ENCODE measurements around the gene EIF1.

DNA sequence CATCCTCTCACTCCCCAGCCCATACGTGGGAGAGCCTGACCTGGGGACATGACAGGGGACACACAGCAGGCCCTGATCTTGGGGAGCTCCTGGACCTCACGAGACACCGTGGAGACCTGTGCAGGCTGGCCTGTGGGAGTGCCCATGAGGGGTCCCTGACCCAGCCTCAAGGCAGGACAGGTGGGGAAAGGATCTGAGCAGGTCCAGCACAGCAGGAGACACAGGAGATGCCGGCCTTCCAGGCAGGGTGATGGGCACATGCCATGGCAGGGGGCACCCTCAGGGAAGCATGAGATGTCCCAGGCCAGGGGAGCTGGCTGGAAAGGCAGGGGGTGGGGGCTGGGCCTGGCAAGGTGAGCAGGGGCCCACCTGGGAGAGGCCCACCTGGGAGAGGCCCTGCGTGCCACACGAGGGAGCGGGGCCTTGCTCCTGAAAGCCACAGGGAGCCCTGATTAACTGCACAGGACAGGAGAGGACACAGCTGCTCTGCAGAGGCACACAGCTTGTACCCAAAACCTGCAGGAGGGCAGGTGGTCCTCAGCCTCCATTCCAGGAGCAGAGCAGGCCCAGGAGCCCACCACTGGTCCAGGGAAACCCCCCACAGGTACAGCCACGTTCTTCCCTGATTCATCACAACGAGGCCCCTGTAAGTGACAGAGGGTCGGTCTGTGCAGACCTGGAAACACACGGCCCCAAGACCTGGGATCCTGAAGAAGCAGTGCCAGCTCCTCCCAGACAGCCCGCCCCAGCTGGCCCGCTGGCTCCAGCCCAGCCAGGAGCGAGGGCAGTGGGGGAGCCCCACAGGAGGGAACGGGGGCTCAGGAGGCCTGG is 37.7 kb upstream of the EIF1 start:
- TF ChIP-seq, protein P1, sequence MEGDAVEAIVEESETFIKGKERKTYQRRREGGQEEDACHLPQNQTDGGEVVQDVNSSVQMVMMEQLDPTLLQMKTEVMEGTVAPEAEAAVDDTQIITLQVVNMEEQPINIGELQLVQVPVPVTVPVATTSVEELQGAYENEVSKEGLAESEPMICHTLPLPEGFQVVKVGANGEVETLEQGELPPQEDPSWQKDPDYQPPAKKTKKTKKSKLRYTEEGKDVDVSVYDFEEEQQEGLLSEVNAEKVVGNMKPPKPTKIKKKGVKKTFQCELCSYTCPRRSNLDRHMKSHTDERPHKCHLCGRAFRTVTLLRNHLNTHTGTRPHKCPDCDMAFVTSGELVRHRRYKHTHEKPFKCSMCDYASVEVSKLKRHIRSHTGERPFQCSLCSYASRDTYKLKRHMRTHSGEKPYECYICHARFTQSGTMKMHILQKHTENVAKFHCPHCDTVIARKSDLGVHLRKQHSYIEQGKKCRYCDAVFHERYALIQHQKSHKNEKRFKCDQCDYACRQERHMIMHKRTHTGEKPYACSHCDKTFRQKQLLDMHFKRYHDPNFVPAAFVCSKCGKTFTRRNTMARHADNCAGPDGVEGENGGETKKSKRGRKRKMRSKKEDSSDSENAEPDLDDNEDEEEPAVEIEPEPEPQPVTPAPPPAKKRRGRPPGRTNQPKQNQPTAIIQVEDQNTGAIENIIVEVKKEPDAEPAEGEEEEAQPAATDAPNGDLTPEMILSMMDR (conservative IDR thresholded peaks at IDR 0.05; ENCODE audit: low read depth in 2 of 2) = no peak
- no peak for TF ChIP-seq CREB1 (CRISPR knock-in tag; IDR thresholded peaks at IDR 0.05; ENCODE audit: low read depth)
- TF ChIP-seq, protein P2, sequence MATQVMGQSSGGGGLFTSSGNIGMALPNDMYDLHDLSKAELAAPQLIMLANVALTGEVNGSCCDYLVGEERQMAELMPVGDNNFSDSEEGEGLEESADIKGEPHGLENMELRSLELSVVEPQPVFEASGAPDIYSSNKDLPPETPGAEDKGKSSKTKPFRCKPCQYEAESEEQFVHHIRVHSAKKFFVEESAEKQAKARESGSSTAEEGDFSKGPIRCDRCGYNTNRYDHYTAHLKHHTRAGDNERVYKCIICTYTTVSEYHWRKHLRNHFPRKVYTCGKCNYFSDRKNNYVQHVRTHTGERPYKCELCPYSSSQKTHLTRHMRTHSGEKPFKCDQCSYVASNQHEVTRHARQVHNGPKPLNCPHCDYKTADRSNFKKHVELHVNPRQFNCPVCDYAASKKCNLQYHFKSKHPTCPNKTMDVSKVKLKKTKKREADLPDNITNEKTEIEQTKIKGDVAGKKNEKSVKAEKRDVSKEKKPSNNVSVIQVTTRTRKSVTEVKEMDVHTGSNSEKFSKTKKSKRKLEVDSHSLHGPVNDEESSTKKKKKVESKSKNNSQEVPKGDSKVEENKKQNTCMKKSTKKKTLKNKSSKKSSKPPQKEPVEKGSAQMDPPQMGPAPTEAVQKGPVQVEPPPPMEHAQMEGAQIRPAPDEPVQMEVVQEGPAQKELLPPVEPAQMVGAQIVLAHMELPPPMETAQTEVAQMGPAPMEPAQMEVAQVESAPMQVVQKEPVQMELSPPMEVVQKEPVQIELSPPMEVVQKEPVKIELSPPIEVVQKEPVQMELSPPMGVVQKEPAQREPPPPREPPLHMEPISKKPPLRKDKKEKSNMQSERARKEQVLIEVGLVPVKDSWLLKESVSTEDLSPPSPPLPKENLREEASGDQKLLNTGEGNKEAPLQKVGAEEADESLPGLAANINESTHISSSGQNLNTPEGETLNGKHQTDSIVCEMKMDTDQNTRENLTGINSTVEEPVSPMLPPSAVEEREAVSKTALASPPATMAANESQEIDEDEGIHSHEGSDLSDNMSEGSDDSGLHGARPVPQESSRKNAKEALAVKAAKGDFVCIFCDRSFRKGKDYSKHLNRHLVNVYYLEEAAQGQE (IDR thresholded peaks at IDR 0.05; ENCODE audit: unreplicated experiment) = no peak

Data from GM23338 (cell line).